GM23338 (cell line): ENCODE data around the gene NEDD4. TPM values are rescaled to one million over a fixed set of nuclear protein-coding genes. Genes with fewer than 3 reads are reported as not detected.

Experiments used
- ATAC-seq: fragments of 200-7000 bp; cut with Tn5 transposase; 3 replicates; pipeline ENCODE4 v1.9.1; 2020
- DNase-seq: peaks from one replicate; pipeline ENCODE4 v3.0.0-alpha.2; 2015; ENCODE audit warnings: low spot score
- H2AFZ ChIP-seq: fragments of 200-600 bp; sonication (generic); 2 replicates; pipeline ENCODE4 v1.8.0; 2016; ENCODE audit warnings: antibody characterized with exemption, mild to moderate bottlenecking, moderate library complexity
- H3F3A ChIP-seq: fragments of 200-600 bp; sonication (generic); replicated peaks from 2 replicates; pipeline ENCODE4 v1.8.0; 2017; ENCODE audit warnings: antibody characterized with exemption, mixed run types, low read depth
- H3K27ac ChIP-seq: fragments of 200-600 bp; sonication (generic); 2 replicates; pipeline ENCODE4 v1.6.1; 2016; ENCODE audit warnings: low read depth
- H3K27me3 ChIP-seq: fragments of 200-600 bp; sonication (generic); 2 replicates; pipeline ENCODE4 v1.8.0; 2016; ENCODE audit warnings: mild to moderate bottlenecking, mixed run types, moderate library complexity; ENCODE audit not compliant: insufficient read depth
- H3K36me3 ChIP-seq: fragments of 200-600 bp; sonication (generic); 2 replicates; pipeline ENCODE4 v1.8.0; 2016; ENCODE audit warnings: mild to moderate bottlenecking; ENCODE audit not compliant: insufficient read depth
- H3K4me1 ChIP-seq: fragments of 200-600 bp; sonication (generic); 2 replicates; pipeline ENCODE4 v1.8.0; 2016; ENCODE audit warnings: mild to moderate bottlenecking, moderate library complexity; ENCODE audit not compliant: insufficient read depth
- H3K4me2 ChIP-seq: fragments of 200-600 bp; sonication (generic); 2 replicates; pipeline ENCODE4 v1.7.1; 2017; ENCODE audit warnings: mixed run types
- H3K4me3 ChIP-seq: fragments of 200-600 bp; sonication (generic); 2 replicates; pipeline ENCODE4 v1.6.1; 2016; ENCODE audit warnings: mixed run types
- H3K79me2 ChIP-seq: fragments of 200-600 bp; sonication (generic); replicated peaks from 2 replicates; pipeline ENCODE4 v1.8.0; 2017; ENCODE audit warnings: mild to moderate bottlenecking; ENCODE audit not compliant: insufficient read depth
- H3K9me2 ChIP-seq: fragments of 200-600 bp; sonication (generic); 2 replicates; pipeline ENCODE4 v1.8.0; 2017; ENCODE audit not compliant: insufficient read depth
- H4K20me1 ChIP-seq: fragments of 200-600 bp; sonication (generic); replicated peaks from 2 replicates; pipeline ENCODE4 v1.8.0; 2017; ENCODE audit warnings: mild to moderate bottlenecking; ENCODE audit not compliant: insufficient read depth
- H3K27ac Mint-ChIP-seq: 2 replicates; pipeline ENCODE4 v1.8.0; 2020; ENCODE audit warnings: inconsistent platforms, mild to moderate bottlenecking, moderate library complexity, mixed read lengths
- H3K27me3 Mint-ChIP-seq: 3 replicates; pipeline ENCODE4 v1.8.0; 2022; ENCODE audit warnings: low read depth, mild to moderate bottlenecking, moderate library complexity, mixed read lengths, inconsistent platforms; ENCODE audit not compliant: insufficient read depth, poor library complexity
- H3K36me3 Mint-ChIP-seq: 3 replicates; pipeline ENCODE4 v1.8.0; 2021; ENCODE audit warnings: low read depth, mild to moderate bottlenecking, inconsistent platforms, moderate library complexity, mixed read lengths
- H3K4me1 Mint-ChIP-seq: 3 replicates; pipeline ENCODE4 v1.8.0; 2020; ENCODE audit warnings: mild to moderate bottlenecking, inconsistent platforms, mixed read lengths
- H3K4me3 Mint-ChIP-seq: 3 replicates; pipeline ENCODE4 v1.8.0; 2021; ENCODE audit warnings: moderate library complexity, mild to moderate bottlenecking, inconsistent platforms, mixed read lengths
- H3K9me3 Mint-ChIP-seq: 3 replicates; pipeline ENCODE4 v1.8.0; 2020; ENCODE audit warnings: moderate library complexity, mild to moderate bottlenecking, inconsistent platforms, mixed read lengths
- CREB1 ChIP-seq: fragments of 250-450 bp; sonication (Bioruptor Pico); IDR thresholded peaks from 2 replicates; pipeline ENCODE4 v1.5.0; 2020; ENCODE audit warnings: low read depth, mild to moderate bottlenecking, moderate library complexity
- EZH2 ChIP-seq: fragments of 200-600 bp; sonication (generic); IDR thresholded peaks from one replicate; pipeline ENCODE4 v1.8.0; 2017; ENCODE audit warnings: antibody characterized with exemption, mild to moderate bottlenecking, low read depth; ENCODE audit not compliant: unreplicated experiment
- NANOG ChIP-seq: IDR thresholded peaks from 2 replicates; pipeline ENCODE4 v1.6.1; 2016; ENCODE audit warnings: antibody characterized with exemption, borderline replicate concordance
- POLR2AphosphoS5 ChIP-seq: IDR thresholded peaks from 2 replicates; pipeline ENCODE4 v1.6.1; 2016; ENCODE audit warnings: antibody characterized with exemption, low read depth
- ZNF114 ChIP-seq: fragments of 250-450 bp; sonication (Bioruptor Pico); IDR thresholded peaks from 2 replicates; pipeline ENCODE4 v1.5.0; 2020; ENCODE audit warnings: mild to moderate bottlenecking, moderate library complexity
- polyA plus RNA-seq: library from polyadenylated mRNA; unstranded; fragments of >200 nt; fragmentation: Nextera tagmentation; extraction: Ambion mirVana; gene quantifications from 2 replicates; pipeline ENCODE4 v1.2.1, GENCODE V29; 2016
- total RNA-seq: library from RNA; depleted of rRNA; stranded (reverse); fragments of >200 nt; shearing (Covaris generic); gene quantifications from 2 replicates; pipeline ENCODE4 v1.2.3, GENCODE V29; 2014
- TF ChIP-seq, protein P1 (sequence below): IDR thresholded peaks from 2 replicates; pipeline ENCODE4 v1.6.1; 2016; ENCODE audit warnings: antibody characterized with exemption
- TF ChIP-seq, protein P2 (sequence below): fragments of 250-450 bp; sonication (Bioruptor Pico); IDR thresholded peaks from 2 replicates; pipeline ENCODE4 v1.5.0; 2020; ENCODE audit warnings: mild to moderate bottlenecking, moderate library complexity

The NEDD4 gene
- total and polyA plus RNA-seq, 2 experiments from 2014 or later, result 2.1 to 7.2 TPM

DNA sequence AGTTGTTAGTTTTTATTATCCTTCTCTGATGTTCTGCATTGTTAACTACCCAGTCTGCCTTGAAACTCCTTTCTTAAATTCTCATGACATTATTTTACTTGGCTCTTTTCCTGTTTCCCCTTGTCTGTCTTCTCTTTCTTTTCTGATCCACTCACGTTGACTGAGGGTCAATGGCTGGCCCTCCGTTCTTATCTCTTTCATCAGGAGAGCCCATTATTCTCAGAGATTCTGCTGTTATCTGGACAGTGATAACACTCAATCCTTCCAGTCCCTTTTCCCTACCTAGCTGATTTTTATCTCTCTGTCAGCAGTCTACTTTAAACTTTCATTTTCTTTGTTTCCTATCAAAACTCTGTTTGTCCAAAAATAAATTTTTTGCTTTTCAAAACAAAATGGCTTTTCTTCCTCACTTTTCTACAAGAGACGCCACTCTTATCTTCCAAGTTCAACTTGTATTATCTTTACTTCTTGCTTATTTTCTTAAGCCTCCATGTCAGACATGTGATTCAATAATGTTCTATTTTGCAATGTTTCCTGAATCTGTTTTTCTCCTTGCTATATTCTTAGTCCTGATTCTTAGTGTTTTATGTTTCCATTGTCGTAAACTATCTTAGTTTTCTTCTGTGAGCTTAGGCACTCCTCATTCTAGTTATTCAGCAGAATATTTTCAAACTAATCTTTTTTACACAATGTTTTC is 120.2 kb downstream of the NEDD4 start:
- no peak for ATAC-seq
- DNase-seq, result no peak
- H3K27me3 ChIP-seq, result no peaks in the 10 kb centered on the region
- H2AFZ ChIP-seq, result no peak overlapping the region
- Mint-ChIP-seq H3K27ac (0 out of 2 replicates have a peak overlapping the region, but pooled peaks have one; percentile 40), H3K36me3 (no peaks in the 10 kb centered on the region), H3K4me1 (no peaks in the 10 kb centered on the region), H3K27me3 (no peaks in the 10 kb centered on the region), H3K4me3 (no peak overlapping the region), H3K9me3 (peaks cover 2% of the 10 kb centered on the region; the same call in 1 of the 3 replicates)
- TF ChIP-seq NANOG (no peak), CREB1 (no peak), ZNF114 (CRISPR knock-in tag) (no peak), EZH2 (no peak), POLR2AphosphoS5 (no peak)
- TF ChIP-seq, protein P1, sequence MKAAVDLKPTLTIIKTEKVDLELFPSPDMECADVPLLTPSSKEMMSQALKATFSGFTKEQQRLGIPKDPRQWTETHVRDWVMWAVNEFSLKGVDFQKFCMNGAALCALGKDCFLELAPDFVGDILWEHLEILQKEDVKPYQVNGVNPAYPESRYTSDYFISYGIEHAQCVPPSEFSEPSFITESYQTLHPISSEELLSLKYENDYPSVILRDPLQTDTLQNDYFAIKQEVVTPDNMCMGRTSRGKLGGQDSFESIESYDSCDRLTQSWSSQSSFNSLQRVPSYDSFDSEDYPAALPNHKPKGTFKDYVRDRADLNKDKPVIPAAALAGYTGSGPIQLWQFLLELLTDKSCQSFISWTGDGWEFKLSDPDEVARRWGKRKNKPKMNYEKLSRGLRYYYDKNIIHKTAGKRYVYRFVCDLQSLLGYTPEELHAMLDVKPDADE, result no peak
- TF ChIP-seq, protein P2, sequence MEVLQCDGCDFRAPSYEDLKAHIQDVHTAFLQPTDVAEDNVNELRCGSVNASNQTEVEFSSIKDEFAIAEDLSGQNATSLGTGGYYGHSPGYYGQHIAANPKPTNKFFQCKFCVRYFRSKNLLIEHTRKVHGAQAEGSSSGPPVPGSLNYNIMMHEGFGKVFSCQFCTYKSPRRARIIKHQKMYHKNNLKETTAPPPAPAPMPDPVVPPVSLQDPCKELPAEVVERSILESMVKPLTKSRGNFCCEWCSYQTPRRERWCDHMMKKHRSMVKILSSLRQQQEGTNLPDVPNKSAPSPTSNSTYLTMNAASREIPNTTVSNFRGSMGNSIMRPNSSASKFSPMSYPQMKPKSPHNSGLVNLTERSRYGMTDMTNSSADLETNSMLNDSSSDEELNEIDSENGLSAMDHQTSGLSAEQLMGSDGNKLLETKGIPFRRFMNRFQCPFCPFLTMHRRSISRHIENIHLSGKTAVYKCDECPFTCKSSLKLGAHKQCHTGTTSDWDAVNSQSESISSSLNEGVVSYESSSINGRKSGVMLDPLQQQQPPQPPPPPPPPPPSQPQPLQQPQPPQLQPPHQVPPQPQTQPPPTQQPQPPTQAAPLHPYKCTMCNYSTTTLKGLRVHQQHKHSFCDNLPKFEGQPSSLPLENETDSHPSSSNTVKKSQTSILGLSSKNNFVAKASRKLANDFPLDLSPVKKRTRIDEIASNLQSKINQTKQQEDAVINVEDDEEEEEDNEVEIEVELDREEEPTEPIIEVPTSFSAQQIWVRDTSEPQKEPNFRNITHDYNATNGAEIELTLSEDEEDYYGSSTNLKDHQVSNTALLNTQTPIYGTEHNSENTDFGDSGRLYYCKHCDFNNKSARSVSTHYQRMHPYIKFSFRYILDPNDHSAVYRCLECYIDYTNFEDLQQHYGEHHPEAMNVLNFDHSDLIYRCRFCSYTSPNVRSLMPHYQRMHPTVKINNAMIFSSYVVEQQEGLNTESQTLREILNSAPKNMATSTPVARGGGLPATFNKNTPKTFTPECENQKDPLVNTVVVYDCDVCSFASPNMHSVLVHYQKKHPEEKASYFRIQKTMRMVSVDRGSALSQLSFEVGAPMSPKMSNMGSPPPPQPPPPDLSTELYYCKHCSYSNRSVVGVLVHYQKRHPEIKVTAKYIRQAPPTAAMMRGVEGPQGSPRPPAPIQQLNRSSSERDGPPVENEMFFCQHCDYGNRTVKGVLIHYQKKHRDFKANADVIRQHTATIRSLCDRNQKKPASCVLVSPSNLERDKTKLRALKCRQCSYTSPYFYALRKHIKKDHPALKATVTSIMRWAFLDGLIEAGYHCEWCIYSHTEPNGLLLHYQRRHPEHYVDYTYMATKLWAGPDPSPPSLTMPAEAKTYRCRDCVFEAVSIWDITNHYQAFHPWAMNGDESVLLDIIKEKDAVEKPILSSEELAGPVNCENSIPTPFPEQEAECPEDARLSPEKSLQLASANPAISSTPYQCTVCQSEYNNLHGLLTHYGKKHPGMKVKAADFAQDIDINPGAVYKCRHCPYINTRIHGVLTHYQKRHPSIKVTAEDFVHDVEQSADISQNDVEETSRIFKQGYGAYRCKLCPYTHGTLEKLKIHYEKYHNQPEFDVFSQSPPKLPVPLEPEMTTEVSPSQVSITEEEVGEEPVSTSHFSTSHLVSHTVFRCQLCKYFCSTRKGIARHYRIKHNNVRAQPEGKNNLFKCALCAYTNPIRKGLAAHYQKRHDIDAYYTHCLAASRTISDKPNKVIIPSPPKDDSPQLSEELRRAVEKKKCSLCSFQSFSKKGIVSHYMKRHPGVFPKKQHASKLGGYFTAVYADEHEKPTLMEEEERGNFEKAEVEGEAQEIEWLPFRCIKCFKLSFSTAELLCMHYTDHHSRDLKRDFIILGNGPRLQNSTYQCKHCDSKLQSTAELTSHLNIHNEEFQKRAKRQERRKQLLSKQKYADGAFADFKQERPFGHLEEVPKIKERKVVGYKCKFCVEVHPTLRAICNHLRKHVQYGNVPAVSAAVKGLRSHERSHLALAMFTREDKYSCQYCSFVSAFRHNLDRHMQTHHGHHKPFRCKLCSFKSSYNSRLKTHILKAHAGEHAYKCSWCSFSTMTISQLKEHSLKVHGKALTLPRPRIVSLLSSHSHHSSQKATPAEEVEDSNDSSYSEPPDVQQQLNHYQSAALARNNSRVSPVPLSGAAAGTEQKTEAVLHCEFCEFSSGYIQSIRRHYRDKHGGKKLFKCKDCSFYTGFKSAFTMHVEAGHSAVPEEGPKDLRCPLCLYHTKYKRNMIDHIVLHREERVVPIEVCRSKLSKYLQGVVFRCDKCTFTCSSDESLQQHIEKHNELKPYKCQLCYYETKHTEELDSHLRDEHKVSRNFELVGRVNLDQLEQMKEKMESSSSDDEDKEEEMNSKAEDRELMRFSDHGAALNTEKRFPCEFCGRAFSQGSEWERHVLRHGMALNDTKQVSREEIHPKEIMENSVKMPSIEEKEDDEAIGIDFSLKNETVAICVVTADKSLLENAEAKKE (CRISPR knock-in tag), result no peak
- H3K27ac ChIP-seq, result no peak overlapping the region
- no peak overlapping the region for H3K4me2 ChIP-seq
- no peak overlapping the region for H3K4me3 ChIP-seq
- H3K4me1 ChIP-seq, result no peaks in the 10 kb centered on the region
- no peaks in the 10 kb centered on the region for H3F3A ChIP-seq
- H4K20me1 ChIP-seq, result no peaks in the 10 kb centered on the region
- no peaks in the 10 kb centered on the region for H3K36me3 ChIP-seq
- no peaks in the 10 kb centered on the region for H3K9me2 ChIP-seq
- no peaks in the 10 kb centered on the region for H3K79me2 ChIP-seq
